ENCODE measurements around the gene NPHP3.
"Not testable (repeated sequence)": the region's sequence is repeated elsewhere in the genome, so short reads cannot be mapped to it uniquely, and the experiment has no call there.

NPHP3 gene

GRCh38 chr3:132645058-132645457, 77.2 kb downstream of the NPHP3 start:
- TF ChIP-seq POLR2A (IDR thresholded peaks at IDR 0.05; ENCODE audit: low read depth, low read length): no peak
- FAIRE-seq (no peak), DNase-seq (ENCODE audit: insufficient read length, low spot score) (no peak)

- TF ChIP-seq POLR2A (IDR thresholded peaks at IDR 0.05; ENCODE audit: low read depth, low read length): no peak
- FAIRE-seq (no peak), DNase-seq (ENCODE audit: insufficient read length, low spot score) (no peak)
Measured at GRCh38 chr3:132643366-132643765, 78.8 kb downstream of the NPHP3 start.

- no peak for FAIRE-seq
- no peak for TF ChIP-seq POLR2A (IDR thresholded peaks at IDR 0.05; ENCODE audit: low read depth, low read length)
- no peak for DNase-seq (ENCODE audit: insufficient read length, low spot score)
Measured at GRCh38 chr3:132642539-132642847, 79.7 kb downstream of the NPHP3 start.

- TF ChIP-seq POLR2A (IDR thresholded peaks at IDR 0.05; ENCODE audit: low read depth, low read length): no peak
- FAIRE-seq (peak; percentile 76), DNase-seq (ENCODE audit: insufficient read length, low spot score) (peak; percentile 8)
Measured at GRCh38 chr3:132641837-132642538, 80.2 kb downstream of the NPHP3 start.

GRCh38 chr3:132641427-132641826, 80.8 kb downstream of the NPHP3 start:
- FAIRE-seq; DNase-seq (ENCODE audit: insufficient read length, low spot score): not testable (repeated sequence)

GRCh38 chr3:132638706-132639105, 83.5 kb downstream of the NPHP3 start:
- DNase-seq (ENCODE audit: insufficient read length, low spot score) (no peak), FAIRE-seq (no peak)
- no peak for TF ChIP-seq POLR2A (IDR thresholded peaks at IDR 0.05; ENCODE audit: low read depth, low read length)

- peak; percentile 58 for FAIRE-seq
Measured at GRCh38 chr3:132637590-132637989, 84.6 kb downstream of the NPHP3 start.

GRCh38 chr3:132635052-132635451, 87.2 kb downstream of the NPHP3 start:
- no peak for TF ChIP-seq POLR2A (IDR thresholded peaks at IDR 0.05; ENCODE audit: low read depth, low read length)
- DNase-seq (ENCODE audit: insufficient read length, low spot score) (no peak), FAIRE-seq (no peak)

More at GRCh38 chr3:132637590-132637989, 84.6 kb downstream of the NPHP3 start:
- no peak for DNase-seq (ENCODE audit: insufficient read length, low spot score)
- TF ChIP-seq POLR2A (IDR thresholded peaks at IDR 0.05; ENCODE audit: low read depth, low read length): no peak
